NCI-H2171 treated with DMSO at 0.1 percent for 48 hours (cell line): ENCODE results near the gene NCF4.

Experiments
- DNase-seq: peaks from one replicate; lab custom pipeline; 2025; lab: John Stamatoyannopoulos, UW

Gene NCF4

DNA sequence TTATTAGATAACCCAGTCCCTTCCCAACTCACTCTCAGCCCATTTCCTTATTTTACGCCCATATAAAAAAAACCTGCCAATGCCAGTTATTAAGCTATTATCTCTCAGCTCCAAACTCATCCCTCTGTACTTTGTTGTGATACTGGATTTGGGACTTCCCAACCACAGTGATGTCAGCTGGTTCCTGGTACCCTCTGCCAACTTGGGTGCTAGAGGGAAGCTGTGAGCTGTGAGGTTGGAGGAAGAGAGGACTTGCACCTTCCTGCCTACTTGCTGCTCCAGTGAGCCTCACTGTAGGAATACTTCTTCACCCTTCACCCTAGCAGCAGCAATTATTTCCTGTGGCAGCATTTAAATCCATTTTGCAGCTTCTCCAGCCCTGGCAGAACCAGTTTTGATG is 33.5 kb downstream of the NCF4 start:
- no peak for DNase-seq

DNA sequence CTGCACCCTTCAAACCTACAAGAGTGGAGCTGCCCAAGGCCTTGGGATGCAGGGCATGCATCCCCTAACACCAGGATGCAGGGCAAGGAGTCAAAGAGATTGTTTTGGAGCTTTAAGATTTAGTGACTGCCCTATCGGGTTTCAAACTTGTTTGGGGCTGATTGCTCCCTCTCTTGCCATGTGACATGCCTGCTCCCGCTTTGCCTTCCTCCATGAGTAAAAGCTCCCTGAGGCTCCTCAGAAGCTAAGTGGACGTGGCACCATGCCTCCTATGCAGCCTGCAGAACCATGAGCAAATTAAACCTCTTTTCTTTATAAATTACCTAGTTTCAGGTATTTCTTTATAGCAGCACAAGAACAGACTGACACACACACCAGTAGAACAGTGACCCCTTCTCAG is 36.8 kb downstream of the NCF4 start:
- no peak for DNase-seq

GRCh38 chr22:36898690-36899089 is 37.9 kb downstream of the NCF4 start:
- no peak for DNase-seq

- DNase-seq, result no peak
These were observed 38.7 kb downstream of the NCF4 start for GRCh38 chr22:36899498-36899897.

DNA sequence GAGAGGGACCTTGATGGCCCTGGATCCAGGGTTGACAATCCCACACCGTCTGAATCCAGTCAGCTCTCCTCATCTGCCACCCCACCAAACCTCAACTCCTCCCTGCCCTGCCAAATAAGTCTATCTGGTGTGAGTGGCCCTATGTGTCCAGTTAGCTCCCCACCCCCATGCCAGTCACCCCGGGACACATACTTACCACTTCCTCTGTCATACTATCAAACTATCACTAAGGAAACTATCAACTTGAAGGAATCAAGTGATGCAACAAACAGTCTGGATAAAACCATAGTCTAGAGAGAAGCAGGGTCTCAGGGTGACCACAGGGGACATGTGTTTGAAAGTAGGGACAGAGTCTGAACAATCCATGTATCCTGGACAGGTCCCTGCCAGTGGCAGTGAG is 39.4 kb downstream of the NCF4 start:
- DNase-seq, result no peak

- DNase-seq, result no peak
These were observed 40.1 kb downstream of the NCF4 start for GRCh38 chr22:36900880-36901279.

DNA sequence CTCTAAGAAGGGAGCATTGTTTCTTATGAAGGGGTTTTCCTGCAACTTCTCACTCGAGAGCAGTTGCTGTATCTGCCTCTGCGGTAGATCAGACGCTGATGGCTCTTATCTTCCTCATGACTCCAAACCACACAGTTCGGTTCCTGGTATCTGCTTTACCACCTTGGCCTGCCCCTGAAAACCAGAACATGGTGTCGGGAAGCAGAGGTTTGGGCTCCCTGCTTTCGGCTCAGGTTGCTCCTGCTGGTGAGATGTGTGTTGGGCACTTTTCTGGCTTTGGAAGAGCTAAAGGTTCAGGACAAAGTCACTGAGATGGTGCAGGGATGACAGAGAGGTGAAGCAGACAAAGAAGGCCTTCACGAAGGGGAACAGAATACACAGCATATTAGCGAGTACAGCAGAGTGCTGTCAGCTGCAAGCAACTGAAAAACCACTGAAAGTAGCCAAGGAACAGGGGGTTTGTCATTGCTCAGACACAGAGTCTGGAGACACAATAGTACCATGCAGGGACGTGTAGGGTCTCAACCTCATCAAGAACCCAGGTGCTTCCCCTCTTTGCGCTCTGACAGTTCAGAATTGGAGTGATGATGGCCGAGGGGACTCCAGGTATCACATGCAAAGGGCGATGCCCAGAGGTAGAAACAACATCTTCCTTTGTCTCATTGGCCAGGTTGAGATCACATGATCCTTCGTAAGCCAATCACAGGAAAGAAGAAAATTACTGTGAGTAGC is 40.8 kb downstream of the NCF4 start:
- DNase-seq, result no peak

- DNase-seq, result peak; percentile 42
These were observed 41.5 kb downstream of the NCF4 start for GRCh38 chr22:36902143-36902926.

DNA sequence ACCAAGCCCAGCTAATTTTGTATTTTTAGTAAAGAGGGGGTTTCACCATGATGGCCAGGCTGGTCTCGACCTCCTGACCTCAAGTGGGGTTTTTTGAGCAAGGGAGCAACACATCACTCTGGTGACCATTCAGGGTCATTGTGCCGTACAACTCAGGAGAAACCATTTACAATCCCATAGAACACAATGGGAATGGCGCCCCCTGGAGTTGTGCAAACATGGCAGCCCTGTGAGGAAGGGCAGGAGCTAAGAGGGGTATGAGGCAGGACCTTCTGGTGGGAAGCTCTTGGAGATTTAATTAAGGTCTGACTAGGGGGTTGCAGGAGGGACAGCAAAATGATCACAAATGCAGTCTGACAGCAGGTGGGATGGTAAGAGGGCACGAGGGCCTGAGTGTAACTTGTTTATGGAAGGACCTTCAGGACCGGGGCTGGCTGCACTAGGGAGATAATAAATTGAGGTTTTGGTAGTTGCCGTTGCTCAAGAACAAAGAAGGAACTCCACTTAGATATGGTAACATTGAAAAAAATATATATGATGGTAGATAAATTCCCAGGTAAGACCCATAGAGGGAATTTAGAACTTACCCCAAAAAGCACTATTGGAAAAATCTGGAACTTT is 43.6 kb downstream of the NCF4 start:
- DNase-seq, result no peak

DNA sequence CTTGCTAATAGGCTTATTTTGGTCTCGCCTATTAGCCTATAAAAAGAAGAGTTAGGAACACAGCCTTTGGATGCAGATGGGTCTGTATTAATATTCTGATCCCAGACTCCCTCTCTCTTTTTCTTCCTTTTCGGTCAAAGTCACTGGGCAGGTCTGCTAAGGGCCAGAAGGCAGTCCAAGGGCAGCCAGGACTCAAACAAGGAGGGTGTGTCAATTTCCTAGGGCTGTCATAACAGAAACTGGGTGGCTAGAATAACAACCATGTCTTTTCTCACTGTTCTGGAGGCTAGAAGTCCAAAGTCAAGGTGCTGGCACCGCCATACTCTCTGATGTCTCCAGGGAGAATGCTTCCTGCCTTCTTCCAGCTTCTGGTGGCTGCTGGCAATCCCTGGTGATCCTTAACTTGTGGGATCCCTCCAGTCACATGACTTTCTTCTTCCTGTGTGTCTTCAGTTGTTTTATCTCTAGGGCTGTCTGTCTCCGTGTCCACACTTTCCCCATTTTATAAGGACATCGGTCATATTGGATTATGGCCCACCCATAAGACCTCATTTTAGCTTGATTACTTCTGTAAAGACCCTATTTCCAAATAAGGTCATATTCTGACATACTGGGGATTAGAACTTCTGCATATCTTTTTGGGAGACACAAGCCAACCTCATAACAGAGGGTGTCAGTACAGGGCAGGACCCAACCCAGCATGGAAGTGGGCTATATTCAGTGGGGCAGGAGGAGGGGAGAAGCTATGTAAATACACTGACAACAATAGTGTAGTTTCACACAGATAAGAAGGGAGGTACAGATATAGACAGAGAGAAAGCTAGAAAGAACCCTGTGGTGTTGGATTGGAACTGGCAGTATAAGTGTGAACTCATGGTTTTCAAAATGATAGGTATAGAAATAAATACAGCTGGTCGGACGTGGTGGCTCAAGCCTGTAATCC is 46.7 kb downstream of the NCF4 start:
- no peak for DNase-seq

GRCh38 chr22:36910461-36910860 is 49.7 kb downstream of the NCF4 start:
- DNase-seq, result no peak

DNA sequence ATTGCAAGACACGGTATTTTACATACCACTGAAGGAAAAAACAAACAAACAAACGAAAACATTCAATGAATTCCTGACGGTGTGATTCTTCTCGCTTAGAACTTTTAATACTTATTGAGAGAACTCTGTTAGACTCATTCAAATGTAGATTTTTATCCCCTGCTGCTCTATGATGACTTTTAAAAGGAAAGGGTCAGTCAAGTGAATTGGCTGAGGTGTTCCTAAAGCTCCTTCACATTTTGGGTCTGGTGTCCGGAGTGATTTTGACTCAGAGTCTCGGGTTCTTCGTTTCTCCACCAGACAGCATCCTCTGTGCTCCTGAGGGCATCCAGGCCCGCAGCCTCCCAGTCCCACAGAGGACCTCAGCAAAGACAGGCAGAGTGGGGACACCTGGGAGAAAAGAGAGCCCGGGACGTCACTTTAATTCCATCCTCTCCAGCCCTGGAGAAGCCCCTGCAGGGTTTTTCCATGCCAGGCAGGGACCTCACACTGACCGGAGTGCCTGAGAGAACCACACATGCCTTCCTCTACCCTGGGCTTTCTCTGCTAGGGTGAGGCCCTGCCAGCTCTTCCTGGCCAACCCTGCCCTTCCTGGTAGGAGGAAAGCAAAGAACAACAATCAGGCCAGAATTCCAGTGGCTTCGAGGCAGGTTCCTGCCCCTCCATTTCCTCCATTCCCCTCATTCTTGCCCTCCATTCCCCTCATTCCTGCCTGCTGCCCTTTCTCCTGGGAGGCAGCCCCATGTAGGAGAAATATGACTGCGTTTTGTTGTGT is 51.3 kb downstream of the NCF4 start:
- no peak for DNase-seq

DNA sequence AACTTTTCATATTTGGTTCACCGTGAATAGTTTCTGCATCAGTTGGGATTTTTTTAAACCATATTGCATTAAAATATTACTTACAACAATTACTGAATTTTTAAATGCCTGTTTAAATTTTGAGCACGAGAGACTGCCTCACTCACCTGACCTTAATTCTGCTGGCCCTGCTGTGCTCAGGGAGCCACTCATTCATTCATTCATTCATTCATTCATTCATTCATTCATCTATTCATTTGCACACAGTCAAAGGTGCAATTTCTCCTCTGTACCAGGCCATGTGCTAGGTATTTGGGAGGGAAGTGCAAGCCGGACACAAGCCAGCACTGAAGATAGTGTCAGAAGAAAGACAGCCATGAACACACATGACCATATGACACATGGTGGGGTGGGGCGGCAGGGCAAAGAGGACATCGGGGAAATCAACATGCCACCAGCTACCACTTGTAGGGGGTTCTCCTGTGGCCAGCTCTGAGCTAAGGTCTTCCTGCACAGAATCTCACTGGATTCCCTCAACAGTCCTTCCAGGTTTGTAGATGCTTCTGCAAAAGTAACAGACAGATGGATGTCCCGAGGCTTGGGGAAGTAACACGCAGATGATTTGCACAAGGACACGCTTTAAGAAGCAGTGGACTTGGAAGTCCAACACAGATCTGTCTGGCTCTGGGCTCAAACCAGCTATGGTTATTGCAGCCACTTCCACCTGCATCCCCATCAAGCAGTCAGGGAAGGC is 52.1 kb downstream of the NCF4 start:
- no peak for DNase-seq

DNA sequence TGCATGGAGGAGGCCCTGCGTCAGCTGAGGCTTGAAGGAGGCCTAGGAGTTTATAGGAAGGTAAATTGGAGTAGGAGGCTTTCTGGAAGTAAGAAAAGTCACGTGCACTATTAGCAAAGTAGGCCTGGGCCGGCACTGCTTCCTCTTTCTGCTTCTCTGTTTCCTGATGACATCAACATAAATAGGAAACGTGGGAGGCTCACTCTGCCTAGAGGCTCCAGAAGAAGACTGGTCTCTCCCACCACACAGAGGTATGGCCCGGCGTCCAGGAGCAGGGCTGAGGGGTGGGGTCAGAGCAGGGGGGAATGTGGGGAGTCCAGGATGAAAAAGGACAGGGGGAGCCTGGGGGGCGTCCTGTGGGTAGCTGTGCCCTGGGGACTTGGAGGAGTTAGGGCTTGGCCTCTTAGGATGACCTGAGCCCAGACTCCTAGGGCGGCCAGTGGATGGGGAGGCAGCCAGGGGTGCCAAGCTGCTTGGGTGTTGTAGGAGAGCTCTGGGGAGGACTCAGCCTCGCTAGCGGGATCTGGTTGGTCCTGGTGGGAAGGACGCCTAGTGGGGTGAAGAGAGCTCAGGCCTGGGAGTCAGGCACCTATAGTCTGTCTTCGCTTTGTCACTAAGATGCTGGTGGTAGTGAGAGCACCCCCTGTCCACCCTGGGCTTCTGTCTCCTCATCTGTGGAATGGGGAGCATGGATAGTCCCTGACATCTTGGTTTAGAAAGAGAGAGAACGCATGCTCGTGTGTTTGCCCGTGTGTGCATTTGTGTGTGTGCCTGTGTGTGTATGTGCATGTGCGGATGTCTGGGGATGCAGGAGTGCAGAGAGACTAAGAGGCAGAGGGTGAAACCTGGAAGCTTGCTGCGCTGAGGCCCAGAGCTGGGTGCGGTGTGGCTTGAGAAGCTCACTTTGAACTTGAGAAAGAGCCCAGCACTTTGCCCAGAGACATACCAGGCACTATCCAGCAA is 52.9 kb downstream of the NCF4 start, which contains the start of gene CSF2RB:
CSF2RB (plus strand) TSS at position 202 of the 963 bp plus-strand sequence. CDS start 8,580 bp downstream, outside the sequence.
- no peak for DNase-seq

GRCh38 chr22:36914390-36914752 is 53.6 kb downstream of the NCF4 start:
- no peak for DNase-seq

- DNase-seq, result no peak
These were observed 55.2 kb downstream of the NCF4 start for GRCh38 chr22:36916034-36916433.

DNA sequence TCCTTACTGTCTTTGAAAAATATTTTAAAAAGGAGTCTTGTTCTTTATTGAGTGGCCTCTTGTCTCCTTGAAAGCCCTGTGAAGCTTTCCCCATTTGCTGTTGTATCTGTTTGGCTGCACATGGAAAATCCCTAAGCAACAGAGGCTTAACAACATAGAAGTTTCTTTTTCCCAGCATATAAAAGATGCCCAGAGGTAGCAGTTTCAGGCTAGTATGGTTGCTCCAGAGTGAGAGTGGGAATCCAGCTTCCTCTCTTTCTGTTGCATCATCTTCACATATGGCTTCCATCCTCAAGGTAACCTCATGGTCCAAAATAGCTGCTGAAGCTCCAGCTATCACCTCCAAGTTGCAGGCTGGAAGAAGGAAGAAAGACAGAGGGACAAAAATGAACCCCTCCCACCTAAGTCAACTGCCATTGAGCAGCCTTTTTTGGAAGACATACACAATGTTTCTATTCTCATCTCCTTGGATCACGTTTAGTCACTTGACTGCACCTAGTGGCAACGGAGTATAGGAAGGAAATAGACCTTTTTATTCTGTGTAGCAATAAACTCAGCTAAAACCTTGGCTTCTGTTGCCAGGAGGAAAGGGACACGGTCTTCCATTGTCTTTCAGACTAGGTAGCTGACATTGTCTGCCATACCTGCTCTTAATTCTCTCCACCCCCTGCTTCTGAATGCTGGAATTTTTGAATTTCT is 57.9 kb downstream of the NCF4 start:
- no peak for DNase-seq

GRCh38 chr22:36921309-36922104 is 60.7 kb downstream of the NCF4 start:
- no peak for DNase-seq
